GM13976 (cell line): ENCODE data around the gene MAP3K3.

ENCODE experiments used
- DNase-seq: peaks from one replicate; pipeline ENCODE4 v3.0.0; 2012; ENCODE audit warnings: low spot score
- CTCF ChIP-seq: IDR thresholded peaks from 2 replicates; pipeline ENCODE4 v1.5.1; 2012; ENCODE audit warnings: borderline replicate concordance, mild to moderate bottlenecking; ENCODE audit not compliant: insufficient read depth; ENCODE audit errors: extremely low read depth, missing control alignments, control extremely low read depth
- in situ Hi-C: fragments of 300-500 bp; cut with MboI; formaldehyde crosslinking; loops from one replicate; pipeline ENCODE4 v1.12.0; 2022; ENCODE audit warnings: low sequenced_read_pairs, mixed read lengths, inconsistent platforms; ENCODE audit not compliant: unreplicated experiment

Gene MAP3K3

DNA sequence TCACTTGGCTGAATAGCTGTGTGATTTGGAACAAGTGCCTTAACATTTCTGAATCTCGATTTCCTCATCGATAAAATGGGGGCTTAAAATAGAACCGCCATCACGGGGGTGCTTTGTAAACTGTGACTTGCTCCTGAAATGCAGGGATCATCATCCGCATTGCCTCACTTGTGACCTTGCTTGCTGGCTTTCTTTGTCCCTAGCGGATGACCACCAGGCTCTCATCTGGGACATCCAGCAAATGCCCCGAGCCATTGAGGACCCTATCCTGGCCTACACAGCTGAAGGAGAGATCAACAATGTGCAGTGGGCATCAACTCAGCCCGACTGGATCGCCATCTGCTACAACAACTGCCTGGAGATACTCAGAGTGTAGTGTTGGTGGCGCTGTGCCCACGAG lies 33.4 kb upstream of the MAP3K3 start:
- TF ChIP-seq CTCF = no peak
- DNase-seq = no peak
- in situ Hi-C loops = no loop called here

GRCh38 chr17:63589646-63590045 lies 32.6 kb upstream of the MAP3K3 start:
- in situ Hi-C loops = no loop called here
- DNase-seq = no peak
- no peak for TF ChIP-seq CTCF

DNA sequence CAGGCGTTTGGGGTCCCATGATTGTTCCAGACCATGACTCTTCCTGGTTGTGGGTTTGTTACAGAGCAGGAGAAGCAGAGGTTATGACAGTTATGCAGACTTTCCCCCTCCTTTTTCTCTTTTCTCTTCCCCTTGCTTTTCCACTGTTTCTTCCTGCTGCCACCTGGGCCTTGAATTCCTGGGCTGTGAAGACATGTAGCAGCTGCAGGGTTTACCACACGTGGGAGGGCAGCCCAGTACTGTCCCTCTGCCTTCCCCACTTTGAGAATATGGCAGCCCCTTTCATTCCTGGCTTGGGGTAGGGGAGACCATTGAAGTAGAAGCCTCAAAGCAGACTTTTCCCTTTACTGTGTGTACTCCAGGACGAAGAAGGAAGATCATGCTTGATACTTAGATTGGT lies 29.4 kb upstream of the MAP3K3 start:
- TF ChIP-seq CTCF = no peak
- no peak for DNase-seq
- in situ Hi-C loops = no loop called here

- no peak for TF ChIP-seq CTCF
- in situ Hi-C loops = no loop called here
- DNase-seq = no peak
Measured at GRCh38 chr17:63595132-63595531, 27.1 kb upstream of the MAP3K3 start.

DNA sequence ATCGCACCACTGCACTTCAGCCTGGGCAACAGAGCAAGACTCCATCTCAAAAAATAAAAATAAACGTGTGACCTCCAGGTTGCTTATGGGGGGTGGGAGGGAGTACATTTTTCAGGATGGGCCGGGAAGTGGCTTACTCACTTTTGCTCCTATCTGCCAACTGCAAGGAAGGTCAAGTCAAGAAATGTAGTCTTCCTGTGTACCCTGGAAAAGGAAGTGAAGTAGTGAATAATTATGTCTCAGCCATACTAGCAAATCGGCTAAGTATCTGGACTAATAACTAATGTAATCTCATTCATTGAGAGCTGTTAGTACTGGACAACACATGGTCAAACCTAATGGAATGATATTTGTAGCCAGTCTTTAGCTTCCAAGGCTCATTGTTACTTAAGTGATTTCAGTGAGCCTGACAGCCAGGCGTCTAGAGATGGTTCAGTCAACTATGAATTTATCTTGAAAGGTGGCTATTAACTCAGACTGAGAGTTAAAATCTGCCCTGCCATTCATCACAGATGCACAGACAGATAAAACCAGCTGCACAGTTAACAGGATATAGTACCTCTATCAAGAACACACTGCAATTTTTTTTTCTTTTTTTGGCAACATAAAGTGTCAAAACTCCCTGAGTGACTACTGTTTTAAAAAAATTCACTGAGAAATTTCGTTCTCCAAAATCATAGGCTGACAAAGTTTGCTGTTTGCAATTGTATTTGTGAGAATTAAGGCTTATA lies 25.2 kb upstream of the MAP3K3 start:
- in situ Hi-C loops = no loop called here
- no peak for DNase-seq

GRCh38 chr17:63598281-63598680 lies 23.9 kb upstream of the MAP3K3 start:
- no peak for DNase-seq
- in situ Hi-C loops = no loop called here
- no peak for TF ChIP-seq CTCF

More for the DNA sequence above, 25.2 kb upstream of the MAP3K3 start:
- TF ChIP-seq CTCF = no peak
